Erythroblast (primary cell): ENCODE data around the gene IL20.
"Not testable (repeated sequence)": the region's sequence is repeated elsewhere in the genome, so short reads cannot be mapped to it uniquely, and the experiment has no call there.

Experiments used
- GATA1 ChIP-seq: IDR thresholded peaks from 2 replicates; pipeline ENCODE4 v1.6.1; 2011; ENCODE audit warnings: low read depth, mild to moderate bottlenecking, control low read depth, low read length, moderate library complexity
- POLR2A ChIP-seq: IDR thresholded peaks from 2 replicates; pipeline ENCODE4 v1.6.1; 2011; ENCODE audit warnings: mild to moderate bottlenecking, low read length

DNA sequence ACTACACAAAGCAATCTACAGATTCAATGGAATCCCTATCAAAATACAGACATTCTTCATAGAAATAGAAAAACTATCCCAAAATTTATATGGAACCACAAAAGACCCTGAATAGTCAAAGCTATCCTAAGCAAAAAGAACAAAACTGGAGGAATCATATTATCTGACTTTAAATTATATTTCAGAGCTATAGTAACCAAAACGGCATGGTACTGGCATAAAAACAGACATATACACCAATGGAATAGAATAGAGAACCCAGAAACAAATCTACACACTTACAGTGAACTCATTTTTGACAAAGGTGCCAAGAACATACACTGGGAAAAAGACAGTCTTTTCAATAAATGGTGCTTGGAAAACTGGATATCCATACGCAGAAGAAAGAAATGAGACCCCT is 12.8 kb upstream of the IL20 start:
- TF ChIP-seq POLR2A, GATA1: not testable (repeated sequence)
